ENCODE results near the gene NDFIP1. TPM values are rescaled to one million over a fixed set of nuclear protein-coding genes. Genes with fewer than 3 reads are reported as not detected.

NDFIP1 gene
- total and polyA plus RNA-seq, 2 of the 8 experiments (the other 6 are each of a cell fraction or from before 2014, with no cell fraction given), result 8.8 to 27.1 TPM

GRCh38 chr5:142159354-142159753 is 50.8 kb downstream of the NDFIP1 start:
- Histone ChIP-seq H3K4me2 (ENCODE audit: insufficient read depth in 1 of 2, low read depth in 2 of 2, low read length in 2 of 2) (no peak overlapping the region), H3K36me3 (ENCODE audit: control insufficient read depth in 2 of 4, insufficient read depth in 4 of 4, low read length in 3 of 4) (no peaks in the 10 kb centered on the region), H2BK120ac (replicated peaks; ENCODE audit: low read depth, low read length) (no peak overlapping the region), H4K91ac (replicated peaks; ENCODE audit: insufficient read length, low read length) (no peak overlapping the region), H3K18ac (ENCODE audit: extremely low read depth, low read length) (no peak overlapping the region), H2BK15ac (ENCODE audit: low read length) (no peak overlapping the region), H4K20me1 (replicated peaks in 1 of 2; ENCODE audit: control insufficient read depth in 1 of 2, insufficient read depth in 2 of 2, low read length in 2 of 2) (no peaks in the 10 kb centered on the region), H2BK5ac (ENCODE audit: low read depth, low read length) (no peak overlapping the region), H3K79me2 (ENCODE audit: control insufficient read depth in 1 of 2, insufficient read depth in 2 of 2, low read length in 2 of 2) (no peaks in the 10 kb centered on the region), H3K56ac (replicated peaks; ENCODE audit: insufficient read length, low read depth, low read length) (no peak overlapping the region), H2AFZ (ENCODE audit: low read length) (no peak overlapping the region), H3K9ac (replicated peaks in 1 of 4; ENCODE audit: extremely low read depth in 1 of 4, low read depth in 3 of 4, low read length in 3 of 4) (no peak overlapping the region), H3K4me3 (ENCODE audit: extremely low read depth in 1 of 4, insufficient read depth in 2 of 4, low read depth in 3 of 4, low read length in 4 of 4) (no peak overlapping the region), H4K5ac (ENCODE audit: insufficient read length, low read depth, low read length) (no peak overlapping the region), H3K23ac (ENCODE audit: insufficient read length) (no peak overlapping the region), H2BK12ac (ENCODE audit: low read depth, low read length) (no peak overlapping the region), H4K8ac (ENCODE audit: extremely low read depth, insufficient read depth, low read length) (no peak overlapping the region), H3K79me1 (ENCODE audit: low read depth, low read length) (no peaks in the 10 kb centered on the region), H3K27ac (ENCODE audit: low read depth, low read length) (no peak overlapping the region), H2BK20ac (ENCODE audit: low read length) (no peak overlapping the region), H3K23me2 (ENCODE audit: low read depth, low read length) (no peaks in the 10 kb centered on the region), H3K14ac (ENCODE audit: insufficient read length) (no peak overlapping the region), H3K27me3 (replicated peaks in 1 of 4; ENCODE audit: control insufficient read depth in 3 of 4, extremely low read depth in 1 of 4, insufficient read depth in 3 of 4, low read length in 3 of 4) (no peaks in the 10 kb centered on the region), H3K4me1 (replicated peaks in 1 of 4; ENCODE audit: control insufficient read depth in 3 of 4, insufficient read depth in 4 of 4, low read length in 3 of 4) (peaks cover 0 to 11% (median 4%) of the 10 kb centered on the region in 4 experiments; a peak in 4 of 7 replicates), H3K9me3 (ENCODE audit: insufficient read depth in 2 of 2, low read depth in 1 of 2, low read length in 1 of 2) (no peaks in the 10 kb centered on the region), H3K4ac (replicated peaks; ENCODE audit: insufficient read length, low read depth, low read length) (no peak overlapping the region), H2AK5ac (ENCODE audit: low read depth, low read length) (no peak overlapping the region)
- no peak for DNase-seq (ENCODE audit: low read depth in 1 of 2, low spot score in 2 of 2)
- FAIRE-seq, result no peak
- POLR2A ChIA-PET (ENCODE audit: partially characterized antibody), result interaction anchor here (1.1 kb wide), 1 partner anchor 27 kb away, joined by 3 read pairs; no protein-coding TSS in a partner anchor
- no peak for TF ChIP-seq CBX5 (IDR thresholded peaks at IDR 0.05; ENCODE audit: low read depth, low read length)
- no peak for TF ChIP-seq GTF2F1 (IDR thresholded peaks at IDR 0.05; ENCODE audit: borderline replicate concordance, low read depth, low read length)
- TF ChIP-seq NRF1 (IDR thresholded peaks at IDR 0.05; ENCODE audit: low read depth, low read length), result no peak
- no peak for TF ChIP-seq EP300 (IDR thresholded peaks at IDR 0.05; ENCODE audit: borderline replicate concordance in 1 of 2, low read depth in 2 of 2, low read length in 2 of 2)
- no peak for TF ChIP-seq USF2 (IDR thresholded peaks at IDR 0.05; ENCODE audit: low read length)
- TF ChIP-seq SIN3A (conservative IDR thresholded peaks at IDR 0.05 in 1 of 2, IDR thresholded peaks at IDR 0.05 in 1 of 2; ENCODE audit: low read depth in 1 of 2, low read length in 2 of 2), result no peak
- TF ChIP-seq CTCF (IDR thresholded peaks at IDR 0.05; ENCODE audit: control extremely low read depth in 1 of 3, insufficient read depth in 1 of 3, low read depth in 1 of 3, low read length in 3 of 3), result no peak
- CTCF ChIA-PET (ENCODE audit: partially characterized antibody), result interaction anchor here (2.5 kb wide), 1 partner anchor 11 kb away, joined by 8 read pairs; no protein-coding TSS in a partner anchor
